GM18873 (cell line): ENCODE data around the gene PRLR.
"Not testable (repeated sequence)": the region's sequence is repeated elsewhere in the genome, so short reads cannot be mapped to it uniquely, and the experiment has no call there.

Source experiments
- ATAC-seq: cut with Tn5 transposase; IDR thresholded peaks from one replicate; pipeline ENCODE4 v1.9.1; 2021; ENCODE audit warnings: mild to moderate bottlenecking, moderate library complexity, moderate number of reproducible peaks; ENCODE audit not compliant: unreplicated experiment, low FRiP score

PRLR gene

GRCh38 chr5:35135239-35135700 lies 95.0 kb downstream of the PRLR start:
- ATAC-seq: no peak

GRCh38 chr5:35134278-35135030 lies 95.8 kb downstream of the PRLR start:
- ATAC-seq: no peak

GRCh38 chr5:35133186-35133585 lies 97.1 kb downstream of the PRLR start:
- no peak for ATAC-seq

- ATAC-seq: no peak
These were observed 98.6 kb downstream of the PRLR start for GRCh38 chr5:35131723-35132122.

- ATAC-seq: no peak
These were observed 100.3 kb downstream of the PRLR start for GRCh38 chr5:35129921-35130485.

- ATAC-seq: no peak
These were observed 101.0 kb downstream of the PRLR start for GRCh38 chr5:35129276-35129675.

GRCh38 chr5:35127006-35127405 lies 103.3 kb downstream of the PRLR start:
- no peak for ATAC-seq

GRCh38 chr5:35125746-35126145 lies 104.5 kb downstream of the PRLR start:
- ATAC-seq: no peak

GRCh38 chr5:35124932-35125331 lies 105.4 kb downstream of the PRLR start:
- ATAC-seq: no peak

- no peak for ATAC-seq
These were observed 107.5 kb downstream of the PRLR start for GRCh38 chr5:35122819-35123218.

GRCh38 chr5:35120715-35121114 lies 109.6 kb downstream of the PRLR start:
- ATAC-seq: no peak

- peak; percentile 76 for ATAC-seq
These were observed 112.3 kb downstream of the PRLR start for GRCh38 chr5:35117967-35118366.

- no peak for ATAC-seq
These were observed 114.4 kb downstream of the PRLR start for GRCh38 chr5:35115920-35116319.

- no peak for ATAC-seq
These were observed 115.6 kb downstream of the PRLR start for GRCh38 chr5:35114698-35115097.

GRCh38 chr5:35112300-35112699 lies 118.0 kb downstream of the PRLR start:
- no peak for ATAC-seq

- not testable (repeated sequence) for ATAC-seq
These were observed 125.7 kb downstream of the PRLR start for GRCh38 chr5:35104550-35104949.

- ATAC-seq: no peak
These were observed 126.5 kb downstream of the PRLR start for GRCh38 chr5:35103637-35104299.

- ATAC-seq: not testable (repeated sequence)
These were observed 128.6 kb downstream of the PRLR start for GRCh38 chr5:35101720-35102119.

GRCh38 chr5:35101016-35101415 lies 129.3 kb downstream of the PRLR start:
- no peak for ATAC-seq

- ATAC-seq: no peak
These were observed 132.1 kb downstream of the PRLR start for GRCh38 chr5:35098214-35098613.

GRCh38 chr5:35096932-35097331 lies 133.4 kb downstream of the PRLR start:
- no peak for ATAC-seq

GRCh38 chr5:35096216-35096615 lies 134.1 kb downstream of the PRLR start:
- no peak for ATAC-seq
